ENCODE results near the gene C2orf49. TPM values are rescaled to one million over a fixed set of nuclear protein-coding genes. Genes with fewer than 3 reads are reported as not detected.

Gene C2orf49
- total RNA-seq, 1 donor from 2014 or later: 21.6 TPM

GRCh38 chr2:105365206-105365605, 27.9 kb downstream of the C2orf49 start:
- H3K79me2 ChIP-seq (ENCODE audit: insufficient read depth, low read length): peaks cover 49% of the 10 kb centered on the region
- peaks cover 4% of the 10 kb centered on the region for H3K4me1 ChIP-seq (ENCODE audit: insufficient read depth, low read length)
- peak overlapping the region; percentile 25 for H3K9ac ChIP-seq (ENCODE audit: low read length)
- H3K36me3 ChIP-seq (ENCODE audit: insufficient read depth, low read length): peaks cover 83% of the 10 kb centered on the region
- H3K27ac ChIP-seq (ENCODE audit: low read depth, low read length): no peak overlapping the region
- H3K27me3 Mint-ChIP-seq (ENCODE audit: low read depth, unreplicated experiment): no peaks in the 10 kb centered on the region
- H3K4me2 ChIP-seq (ENCODE audit: low read length): no peak overlapping the region
- H3K4me3 Mint-ChIP-seq (ENCODE audit: unreplicated experiment): no peak overlapping the region
- peaks cover 6% of the 10 kb centered on the region for H3K4me1 Mint-ChIP-seq (ENCODE audit: low read depth, unreplicated experiment)
- peak overlapping the region; percentile 71 for H3K27ac Mint-ChIP-seq (ENCODE audit: unreplicated experiment)
- no peak overlapping the region for H2AFZ ChIP-seq (ENCODE audit: low read depth, low read length)
- no peak for TF ChIP-seq EZH2 (IDR thresholded peaks at IDR 0.05; ENCODE audit: insufficient read depth, low read length)
- no peak for TF ChIP-seq CTCF (IDR thresholded peaks at IDR 0.05; ENCODE audit: insufficient read depth, low read depth, low read length)
- H3K36me3 Mint-ChIP-seq (ENCODE audit: low read depth, unreplicated experiment): peaks cover 37% of the 10 kb centered on the region
- DNase-seq (ENCODE audit: low read depth): no peak
- H3K4me3 ChIP-seq (ENCODE audit: insufficient read depth, low read depth, low read length): no peak overlapping the region
- no peak for FAIRE-seq
- no peaks in the 10 kb centered on the region for H3K27me3 ChIP-seq (ENCODE audit: insufficient read depth, low read length)
- no peaks in the 10 kb centered on the region for H3K9me3 Mint-ChIP-seq (ENCODE audit: unreplicated experiment)
- H3K9me3 ChIP-seq (ENCODE audit: insufficient read depth, low read depth, low read length): no peaks in the 10 kb centered on the region
- peaks cover 95% of the 10 kb centered on the region for H4K20me1 ChIP-seq (ENCODE audit: insufficient read depth, low read length)

GRCh38 chr2:105368759-105369408, 31.5 kb downstream of the C2orf49 start:
- DNase-seq (ENCODE audit: low read depth) (no peak), FAIRE-seq (no peak)
- no peak overlapping the region for H3K4me3 ChIP-seq (ENCODE audit: insufficient read depth, low read depth, low read length)
- H3K4me1 ChIP-seq (ENCODE audit: insufficient read depth, low read length): peaks cover 23% of the 10 kb centered on the region
- Mint-ChIP-seq H3K27me3 (ENCODE audit: low read depth, unreplicated experiment) (no peaks in the 10 kb centered on the region), H3K27ac (ENCODE audit: unreplicated experiment) (no peak overlapping the region), H3K4me1 (ENCODE audit: low read depth, unreplicated experiment) (peaks cover 13% of the 10 kb centered on the region), H3K9me3 (ENCODE audit: unreplicated experiment) (no peaks in the 10 kb centered on the region), H3K36me3 (ENCODE audit: low read depth, unreplicated experiment) (peaks cover 38% of the 10 kb centered on the region), H3K4me3 (ENCODE audit: unreplicated experiment) (no peak overlapping the region)
- peaks cover 80% of the 10 kb centered on the region for H3K36me3 ChIP-seq (ENCODE audit: insufficient read depth, low read length)
- no peak overlapping the region for H3K4me2 ChIP-seq (ENCODE audit: low read length)
- peaks cover 69% of the 10 kb centered on the region for H3K79me2 ChIP-seq (ENCODE audit: insufficient read depth, low read length)
- no peak for TF ChIP-seq CTCF (IDR thresholded peaks at IDR 0.05; ENCODE audit: insufficient read depth, low read depth, low read length)
- TF ChIP-seq EZH2 (IDR thresholded peaks at IDR 0.05; ENCODE audit: insufficient read depth, low read length): no peak
- H3K9ac ChIP-seq (ENCODE audit: low read length): no peak overlapping the region
- H2AFZ ChIP-seq (ENCODE audit: low read depth, low read length): no peak overlapping the region
- H3K27me3 ChIP-seq (ENCODE audit: insufficient read depth, low read length): no peaks in the 10 kb centered on the region
- no peak overlapping the region for H3K27ac ChIP-seq (ENCODE audit: low read depth, low read length)
- H4K20me1 ChIP-seq (ENCODE audit: insufficient read depth, low read length): peaks cover 96% of the 10 kb centered on the region
- H3K9me3 ChIP-seq (ENCODE audit: insufficient read depth, low read depth, low read length): no peaks in the 10 kb centered on the region
